Epithelial cell of proximal tubule (primary cell): Measurements from ENCODE around the gene PRADC1. TPM values are rescaled to one million over a fixed set of nuclear protein-coding genes. Genes with fewer than 3 reads are reported as not detected.

ENCODE experiments used
- DNase-seq: peaks from one replicate; pipeline ENCODE4 v3.0.0-alpha.2; 2011; ENCODE audit warnings: low read depth
- H3K4me3 ChIP-seq: 2 replicates; pipeline ENCODE4 v1.5.1; 2011; ENCODE audit warnings: low read depth, mild to moderate bottlenecking, low read length
- CTCF ChIP-seq: conservative IDR thresholded peaks from 2 replicates; pipeline ENCODE4 v1.5.1; 2012; ENCODE audit warnings: low read depth, mild to moderate bottlenecking, low read length
- total RNA-seq: library from RNA; depleted of rRNA; stranded (reverse); fragments of >200 nt; gene quantifications from 2 replicates; pipeline ENCODE4 v1.2.3, GENCODE V29; 2015

Gene PRADC1
- total RNA-seq, 1 donor from 2014 or later = 5.0 TPM

- TF ChIP-seq CTCF = no peak
- no peak for DNase-seq
These were observed 35.4 kb upstream of the PRADC1 start for GRCh38 chr2:73268366-73268829.

GRCh38 chr2:73267008-73267407 lies 34.0 kb upstream of the PRADC1 start:
- no peak for TF ChIP-seq CTCF
- no peak for DNase-seq
- no peak overlapping the region for H3K4me3 ChIP-seq

More at GRCh38 chr2:73268366-73268829, 35.4 kb upstream of the PRADC1 start:
- H3K4me3 ChIP-seq = peak overlapping the region; percentile 31

GRCh38 chr2:73266061-73266901 lies 33.2 kb upstream of the PRADC1 start:
- DNase-seq = no peak
- TF ChIP-seq CTCF = no peak
- no peak overlapping the region for H3K4me3 ChIP-seq

GRCh38 chr2:73265298-73266060 lies 32.4 kb upstream of the PRADC1 start:
- TF ChIP-seq CTCF = no peak
- no peak overlapping the region for H3K4me3 ChIP-seq
- no peak for DNase-seq

- no peak for TF ChIP-seq CTCF
- DNase-seq = no peak
- no peak overlapping the region for H3K4me3 ChIP-seq
These were observed 31.7 kb upstream of the PRADC1 start for GRCh38 chr2:73264783-73265182.

- TF ChIP-seq CTCF = no peak
- no peak for DNase-seq
- H3K4me3 ChIP-seq = no peak overlapping the region
These were observed 31.2 kb upstream of the PRADC1 start for GRCh38 chr2:73264332-73264606.
